ENCODE data around the gene C1orf122. TPM values are rescaled to one million over a fixed set of nuclear protein-coding genes. Genes with fewer than 3 reads are reported as not detected.
A peak's percentile ranks its signal among the peaks of the same experiment; 100 is the strongest.

Gene C1orf122
- 22.8 TPM for total RNA-seq
- long read RNA-seq, transcript C1orf122-204 (3 exons, 1,234 nt): major isoform, 18 of 48 reads
- long read RNA-seq, transcript C1orf122-202 (2 exons, 2,229 nt): minor isoform, 12 of 48 reads
- long read RNA-seq, transcript C1orf122-201 (3 exons, 973 nt): minor isoform, 16 of 48 reads
- long read RNA-seq, partial matches to known transcripts: 0 of 48 reads
- long read RNA-seq, other reads (novel, unspliced or antisense): 2 of 48 reads

DNA sequence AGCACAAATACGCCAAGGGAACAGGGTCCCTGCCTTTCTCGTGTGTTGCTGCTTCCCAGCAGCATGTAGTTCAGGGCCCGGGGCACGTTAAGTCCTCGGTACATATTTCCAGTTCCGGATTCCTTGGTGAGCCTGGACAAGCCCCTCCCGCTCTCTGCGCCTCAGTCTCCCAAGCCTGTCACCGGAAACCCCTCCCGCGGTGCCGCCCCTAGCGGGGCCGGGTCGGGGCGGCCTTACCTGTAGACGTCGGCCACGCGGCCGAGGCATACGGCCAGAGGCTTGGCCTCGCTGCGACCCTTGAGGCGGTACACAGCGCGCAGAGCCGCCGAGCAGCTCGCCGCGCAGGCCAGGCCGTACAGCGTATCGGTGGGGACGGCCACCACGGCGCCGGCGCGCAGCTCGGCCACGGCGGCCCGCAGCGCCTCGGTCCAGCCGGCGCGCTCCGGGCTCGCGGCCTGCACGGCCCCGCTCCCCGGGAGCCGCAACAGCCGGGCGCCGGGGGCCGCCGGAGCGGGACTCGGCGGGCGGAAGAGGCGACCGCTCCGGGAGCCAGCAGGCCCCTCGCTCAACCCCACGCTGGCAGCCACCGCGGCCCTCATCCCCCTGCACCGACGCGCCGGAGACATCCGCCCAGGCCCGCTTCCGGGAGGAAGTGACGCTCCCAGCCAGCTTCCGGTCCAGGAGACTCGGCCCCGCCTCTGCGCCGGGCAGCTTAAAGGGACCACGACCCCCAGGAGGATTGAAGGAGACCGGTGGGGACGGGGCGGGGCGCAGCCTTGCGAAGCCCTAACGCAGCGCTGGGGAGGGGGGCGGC lies at the start of gene C1orf122, which contains the start of gene YRDC:
Gene C1orf122 (plus strand): TSS at position 236 of the 814 bp plus-strand sequence. CDS start 615 bp downstream, outside the sequence.
Gene YRDC (minus strand): TSS at position 654 of the 814 bp plus-strand sequence. CDS start 28 bp downstream, at position 626.
- peak within 1 kb of the TSS; percentile 93 for H3K27ac ChIP-seq
- H3K4me3 ChIP-seq: peak within 1 kb of the TSS; percentile 93
- TF ChIP-seq, protein P1, sequence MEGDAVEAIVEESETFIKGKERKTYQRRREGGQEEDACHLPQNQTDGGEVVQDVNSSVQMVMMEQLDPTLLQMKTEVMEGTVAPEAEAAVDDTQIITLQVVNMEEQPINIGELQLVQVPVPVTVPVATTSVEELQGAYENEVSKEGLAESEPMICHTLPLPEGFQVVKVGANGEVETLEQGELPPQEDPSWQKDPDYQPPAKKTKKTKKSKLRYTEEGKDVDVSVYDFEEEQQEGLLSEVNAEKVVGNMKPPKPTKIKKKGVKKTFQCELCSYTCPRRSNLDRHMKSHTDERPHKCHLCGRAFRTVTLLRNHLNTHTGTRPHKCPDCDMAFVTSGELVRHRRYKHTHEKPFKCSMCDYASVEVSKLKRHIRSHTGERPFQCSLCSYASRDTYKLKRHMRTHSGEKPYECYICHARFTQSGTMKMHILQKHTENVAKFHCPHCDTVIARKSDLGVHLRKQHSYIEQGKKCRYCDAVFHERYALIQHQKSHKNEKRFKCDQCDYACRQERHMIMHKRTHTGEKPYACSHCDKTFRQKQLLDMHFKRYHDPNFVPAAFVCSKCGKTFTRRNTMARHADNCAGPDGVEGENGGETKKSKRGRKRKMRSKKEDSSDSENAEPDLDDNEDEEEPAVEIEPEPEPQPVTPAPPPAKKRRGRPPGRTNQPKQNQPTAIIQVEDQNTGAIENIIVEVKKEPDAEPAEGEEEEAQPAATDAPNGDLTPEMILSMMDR (IDR thresholded peaks at IDR 0.05): no peak
- DNase-seq: peak; percentile 96
- no peaks in the 10 kb centered on the region for H3K9me3 ChIP-seq
- H3K4me1 ChIP-seq: peaks cover 27% of the 10 kb centered on the region
- intact Hi-C loops (cut with DNase I): no loop called here
- peaks cover 42% of the 10 kb centered on the region for H3K36me3 ChIP-seq
- peak; percentile 96 to 97 for ATAC-seq
- H3K27me3 ChIP-seq (ENCODE audit: low read depth): no peaks in the 10 kb centered on the region

DNA sequence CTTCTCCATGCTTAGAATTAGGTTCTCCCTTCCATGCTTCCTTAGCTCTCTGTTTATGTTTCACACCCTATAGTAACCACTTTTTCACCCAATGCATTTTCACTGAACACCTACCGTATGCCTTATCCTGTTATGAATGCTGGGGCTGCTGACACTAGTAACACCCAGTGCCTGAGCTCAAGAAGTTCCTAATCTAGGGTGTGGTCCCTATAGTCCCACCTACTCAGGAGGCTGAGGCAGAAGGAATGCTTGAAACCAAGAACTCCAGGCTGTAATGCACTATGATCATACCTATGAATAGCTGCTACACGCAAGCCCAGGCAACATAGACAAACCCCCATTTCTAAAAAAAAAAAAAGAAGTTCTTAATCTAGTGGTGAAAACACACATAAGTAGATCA lies 48.1 kb upstream of the C1orf122 start:
- intact Hi-C loops (cut with DNase I): no loop called here
- no peaks in the 10 kb centered on the region for H3K4me1 ChIP-seq
- no peak overlapping the region for H3K27ac ChIP-seq
- ATAC-seq (no peak), DNase-seq (no peak)
- no peaks in the 10 kb centered on the region for H3K36me3 ChIP-seq
- no peaks in the 10 kb centered on the region for H3K9me3 ChIP-seq
- H3K27me3 ChIP-seq (ENCODE audit: low read depth): peaks cover 79% of the 10 kb centered on the region
- no peak overlapping the region for H3K4me3 ChIP-seq
- TF ChIP-seq, protein P1 (IDR thresholded peaks at IDR 0.05): no peak

DNA sequence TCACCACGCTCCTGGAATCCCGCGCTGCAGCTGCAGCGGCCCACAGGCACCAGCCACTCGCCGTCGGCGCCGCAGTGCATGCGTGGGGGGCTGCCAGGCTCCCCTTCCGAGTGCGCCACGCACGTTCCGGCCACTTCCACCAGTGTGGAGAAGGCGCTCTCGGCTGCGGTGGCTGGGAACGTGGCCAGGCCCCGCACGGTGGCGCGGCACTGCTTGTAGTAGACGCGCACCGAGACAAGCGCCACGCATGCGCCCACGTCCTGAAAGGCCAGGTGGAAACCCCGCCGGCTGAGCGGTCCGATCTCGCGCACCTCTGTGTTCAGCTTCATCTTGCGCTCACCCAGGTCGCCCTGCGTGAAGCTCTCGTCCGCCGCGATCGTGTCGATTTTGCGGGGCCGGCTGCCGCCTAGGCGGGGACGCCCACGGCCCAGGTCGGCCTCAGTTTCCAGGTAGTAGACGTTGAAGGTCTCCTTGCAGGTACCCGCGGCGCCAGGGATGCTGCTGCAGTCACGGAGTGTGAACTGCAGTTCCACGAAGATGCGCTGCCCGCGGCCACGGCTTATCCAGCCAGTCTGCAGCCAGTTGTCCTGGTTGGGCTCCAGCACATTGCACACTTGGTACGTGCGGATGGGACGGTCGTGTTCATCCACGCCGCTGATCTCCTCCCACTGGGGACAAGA lies 46.0 kb upstream of the C1orf122 start:
- Histone ChIP-seq H3K27ac (no peak overlapping the region), H3K27me3 (ENCODE audit: low read depth) (peaks cover 81% of the 10 kb centered on the region), H3K36me3 (no peaks in the 10 kb centered on the region), H3K4me3 (no peak overlapping the region), H3K9me3 (no peaks in the 10 kb centered on the region), H3K4me1 (no peaks in the 10 kb centered on the region)
- no peak for ATAC-seq
- intact Hi-C loops (cut with DNase I): no loop called here
- no peak for DNase-seq
- TF ChIP-seq, protein P1 (IDR thresholded peaks at IDR 0.05): no peak

DNA sequence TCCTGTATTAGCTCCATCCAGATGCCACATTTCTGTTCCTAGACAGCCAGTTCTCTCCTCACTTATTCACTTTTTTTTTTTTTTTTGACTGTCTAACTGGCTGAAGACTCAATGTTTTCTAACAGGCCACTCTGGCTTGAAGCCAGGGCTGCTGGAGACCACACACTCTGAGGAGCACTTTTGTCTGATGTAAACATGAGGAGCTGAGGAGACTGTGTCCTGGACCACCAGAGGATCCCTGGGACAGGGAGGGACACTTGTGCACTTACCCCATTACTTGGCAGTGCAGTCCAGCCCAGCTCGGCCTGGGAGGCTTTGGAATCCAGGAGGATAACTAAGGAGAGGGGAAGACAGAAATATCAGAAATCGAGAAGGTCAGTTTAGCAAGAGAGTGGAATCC lies 45.1 kb upstream of the C1orf122 start:
- intact Hi-C loops (cut with DNase I): no loop called here
- H3K27ac ChIP-seq: no peak overlapping the region
- peaks cover 84% of the 10 kb centered on the region for H3K27me3 ChIP-seq (ENCODE audit: low read depth)
- H3K9me3 ChIP-seq: no peaks in the 10 kb centered on the region
- DNase-seq (no peak), ATAC-seq (no peak)
- no peaks in the 10 kb centered on the region for H3K4me1 ChIP-seq
- H3K4me3 ChIP-seq: no peak overlapping the region
- H3K36me3 ChIP-seq: no peaks in the 10 kb centered on the region
- TF ChIP-seq, protein P1 (IDR thresholded peaks at IDR 0.05): no peak

DNA sequence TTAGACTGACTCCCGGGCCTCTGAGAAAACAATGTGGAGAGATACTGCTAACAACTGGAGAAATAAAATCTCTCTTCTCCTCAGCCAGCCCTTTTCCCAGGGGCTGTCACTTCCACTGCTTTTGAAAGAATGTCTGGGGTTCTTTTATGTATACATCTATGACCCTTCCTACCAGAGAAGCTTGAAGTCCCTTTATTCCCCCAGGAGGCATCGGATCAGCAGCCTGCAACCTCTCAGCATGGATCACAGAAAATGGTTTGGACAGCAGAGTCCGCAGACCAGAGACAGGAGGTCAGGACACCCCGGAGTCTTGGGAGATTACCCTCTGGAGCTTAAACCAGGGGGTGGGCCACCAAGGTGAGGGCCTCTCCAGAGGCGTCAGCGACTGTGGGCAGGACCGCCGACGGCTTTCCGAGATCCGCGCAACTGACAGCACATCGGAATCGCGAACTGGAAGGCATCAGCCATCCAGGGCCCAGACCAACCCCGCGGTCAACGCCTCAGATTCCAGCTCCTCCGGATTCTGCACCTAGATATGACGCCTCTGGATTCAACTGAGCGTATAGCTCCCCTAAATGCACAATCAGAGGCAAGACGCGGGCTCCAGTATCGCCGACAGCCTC lies 43.7 kb upstream of the C1orf122 start:
- Histone ChIP-seq H3K4me1 (no peaks in the 10 kb centered on the region), H3K4me3 (no peak overlapping the region), H3K27me3 (ENCODE audit: low read depth) (peaks cover 82% of the 10 kb centered on the region), H3K27ac (no peak overlapping the region), H3K9me3 (no peaks in the 10 kb centered on the region), H3K36me3 (no peaks in the 10 kb centered on the region)
- no peak for ATAC-seq
- no peak for DNase-seq
- intact Hi-C loops (cut with DNase I): no loop called here
- TF ChIP-seq, protein P1 (IDR thresholded peaks at IDR 0.05): no peak

Measured in lower lobe of right lung (tissue), 2 donors.